H1 (cell line): ENCODE measurements around the gene SMIM10. TPM values are rescaled to one million over a fixed set of nuclear protein-coding genes. Genes with fewer than 3 reads are reported as not detected.

Source experiments
- CTCF ChIA-PET: fragments of 300-600 bp; sonication (Branson Sonifier 250); formaldehyde crosslinking; loops from one replicate; lab custom pipeline; 2021; ENCODE audit not compliant: partially characterized antibody; lab: Charles Lee
- POLR2A ChIA-PET: fragments of 300-600 bp; sonication (Branson Sonifier 250); formaldehyde crosslinking; loops from one replicate; lab custom pipeline; 2021; ENCODE audit warnings: inconsistent platforms; ENCODE audit not compliant: partially characterized antibody; lab: Charles Lee
- DNase-seq, 2 experiments: peaks; one replicate each; pipeline versions ENCODE4 v3.0.0 to v3.0.0-alpha.2; 2010 to 2022; ENCODE audit warnings: low spot score in 2 of 2, low read depth in 1 of 2, mixed read lengths in 1 of 2
- FAIRE-seq: peaks from 2 replicates; lab custom pipeline; 2011; peaks lifted over from hg19 to GRCh38; lab: Jason Lieb, UNC
- H2AFZ ChIP-seq: 2 replicates; pipeline ENCODE4 v1.8.1; 2012; ENCODE audit warnings: low read length, inconsistent platforms
- H2AK5ac ChIP-seq: 2 replicates; pipeline ENCODE4 v1.6.1; 2013; ENCODE audit warnings: low read depth, low read length
- H2BK120ac ChIP-seq: replicated peaks from 2 replicates; pipeline ENCODE3; 2013; ENCODE audit warnings: low read depth, low read length, inconsistent platforms
- H2BK12ac ChIP-seq: 2 replicates; pipeline ENCODE4 v1.6.1; 2013; ENCODE audit warnings: low read depth, low read length
- H2BK15ac ChIP-seq: 2 replicates; pipeline ENCODE4 v1.6.1; 2013; ENCODE audit warnings: low read length
- H2BK20ac ChIP-seq: 2 replicates; pipeline ENCODE4 v1.6.1; 2013; ENCODE audit warnings: low read length
- H2BK5ac ChIP-seq: 2 replicates; pipeline ENCODE4 v1.6.1; 2013; ENCODE audit warnings: low read depth, low read length
- H3K14ac ChIP-seq: 2 replicates; pipeline ENCODE4 v1.6.1; 2013; ENCODE audit warnings: inconsistent platforms; ENCODE audit not compliant: insufficient read length
- H3K18ac ChIP-seq: 2 replicates; pipeline ENCODE4 v1.6.1; 2013; ENCODE audit warnings: low read length; ENCODE audit errors: extremely low read depth
- H3K23ac ChIP-seq: 2 replicates; pipeline ENCODE4 v1.6.1; 2013; ENCODE audit warnings: inconsistent platforms; ENCODE audit not compliant: insufficient read length
- H3K23me2 ChIP-seq: 2 replicates; pipeline ENCODE4 v1.6.1; 2013; ENCODE audit warnings: low read depth, low read length
- H3K27ac ChIP-seq: 2 replicates; pipeline ENCODE4 v1.6.1; 2011; ENCODE audit warnings: low read depth, low read length, inconsistent platforms
- H3K27me3 ChIP-seq, 4 experiments: replicated peaks in 1 of 4; 1 replicate in 1 of 4; 2 replicates in 3 of 4; pipeline versions ENCODE4 v1.6.1 to v1.8.1; 2011 to 2013; ENCODE audit warnings: low read length in 3 of 4, mild to moderate bottlenecking in 3 of 4, inconsistent platforms in 2 of 4, mixed read lengths in 2 of 4, moderate library complexity in 1 of 4; ENCODE audit not compliant: control insufficient read depth in 3 of 4, insufficient read depth in 3 of 4; ENCODE audit errors: extremely low read depth in 1 of 4
- H3K36me3 ChIP-seq, 4 experiments: 2 replicates each; pipeline versions ENCODE4 v1.6.1 to v1.8.1; 2011 to 2013; ENCODE audit warnings: mild to moderate bottlenecking in 4 of 4, low read length in 3 of 4, moderate library complexity in 2 of 4, control low read depth in 1 of 4, inconsistent platforms in 1 of 4; ENCODE audit not compliant: insufficient read depth in 4 of 4, control insufficient read depth in 2 of 4
- H3K4ac ChIP-seq: replicated peaks from 2 replicates; pipeline ENCODE3; 2013; ENCODE audit warnings: low read length, low read depth, mixed read lengths, inconsistent platforms; ENCODE audit not compliant: insufficient read length
- H3K4me1 ChIP-seq, 4 experiments: replicated peaks in 1 of 4; 1 replicate in 1 of 4; 2 replicates in 3 of 4; pipeline versions ENCODE4 v1.6.1 to v1.8.1; 2011 to 2013; ENCODE audit warnings: low read length in 3 of 4, inconsistent platforms in 2 of 4, mixed read lengths in 1 of 4; ENCODE audit not compliant: insufficient read depth in 4 of 4, control insufficient read depth in 3 of 4
- H3K4me2 ChIP-seq, 2 experiments: 2 replicates each; pipeline versions ENCODE4 v1.6.1 to v1.8.1; 2011 to 2013; ENCODE audit warnings: low read depth in 2 of 2, low read length in 2 of 2, control low read depth in 1 of 2, inconsistent platforms in 1 of 2, mild to moderate bottlenecking in 1 of 2; ENCODE audit not compliant: insufficient read depth in 1 of 2
- H3K4me3 ChIP-seq, 4 experiments: fragments of 200-600, 300-600 bp in 1 of 4; sonication (generic), shearing (Covaris generic), sonication (Bioruptor Twin) in 1 of 4; 2 replicates each; pipeline versions ENCODE4 v1.5.1 to v1.8.1; 2011 to 2016; ENCODE audit warnings: low read length in 4 of 4, low read depth in 3 of 4, control low read depth in 2 of 4, inconsistent platforms in 2 of 4, mild to moderate bottlenecking in 2 of 4, mixed read lengths in 1 of 4, moderate library complexity in 1 of 4; ENCODE audit not compliant: insufficient read depth in 2 of 4; ENCODE audit errors: extremely low read depth in 1 of 4
- H3K56ac ChIP-seq: replicated peaks from 2 replicates; pipeline ENCODE3; 2013; ENCODE audit warnings: low read depth, mild to moderate bottlenecking, mixed read lengths, low read length, inconsistent platforms; ENCODE audit not compliant: insufficient read length
- H3K79me1 ChIP-seq: 2 replicates; pipeline ENCODE4 v1.6.1; 2013; ENCODE audit warnings: low read depth, low read length, control low read depth
- H3K79me2 ChIP-seq, 2 experiments: 2 replicates each; pipeline versions ENCODE4 v1.6.1 to v1.8.1; 2012 to 2013; ENCODE audit warnings: low read length in 2 of 2, mild to moderate bottlenecking in 2 of 2, inconsistent platforms in 1 of 2; ENCODE audit not compliant: insufficient read depth in 2 of 2, control insufficient read depth in 1 of 2
- H3K9ac ChIP-seq, 4 experiments: replicated peaks in 1 of 4; 1 replicate in 1 of 4; 2 replicates in 3 of 4; pipeline versions ENCODE4 v1.6.1 to v1.8.1; 2011 to 2013; ENCODE audit warnings: low read depth in 3 of 4, low read length in 3 of 4, control low read depth in 2 of 4, mild to moderate bottlenecking in 2 of 4, moderate library complexity in 2 of 4, inconsistent platforms in 1 of 4; ENCODE audit errors: extremely low read depth in 1 of 4
- H3K9me3 ChIP-seq, 2 experiments: 2 replicates each; pipeline versions ENCODE4 v1.6.1 to v1.8.1; 2012 to 2013; ENCODE audit warnings: mild to moderate bottlenecking in 2 of 2, moderate library complexity in 2 of 2, control low read depth in 1 of 2, inconsistent platforms in 1 of 2, low read depth in 1 of 2, low read length in 1 of 2, mixed read lengths in 1 of 2; ENCODE audit not compliant: insufficient read depth in 2 of 2
- H4K20me1 ChIP-seq, 2 experiments: replicated peaks in 1 of 2; 2 replicates each; pipeline versions ENCODE3 to v1.8.1; 2011 to 2013; ENCODE audit warnings: inconsistent platforms in 2 of 2, low read length in 2 of 2, mild to moderate bottlenecking in 1 of 2; ENCODE audit not compliant: insufficient read depth in 2 of 2, control insufficient read depth in 1 of 2
- H4K5ac ChIP-seq: 2 replicates; pipeline ENCODE4 v1.6.1; 2013; ENCODE audit warnings: low read length, low read depth, mixed read lengths, inconsistent platforms; ENCODE audit not compliant: insufficient read length
- H4K8ac ChIP-seq: 2 replicates; pipeline ENCODE4 v1.8.0; 2013; ENCODE audit warnings: mild to moderate bottlenecking, moderate library complexity, low read length, inconsistent platforms; ENCODE audit not compliant: insufficient read depth; ENCODE audit errors: extremely low read depth
- H4K91ac ChIP-seq: replicated peaks from 2 replicates; pipeline ENCODE3; 2013; ENCODE audit warnings: low read length, mixed read lengths, inconsistent platforms; ENCODE audit not compliant: insufficient read length
- ASH2L ChIP-seq: fragments of 200-600, 300-600 bp; sonication (generic); IDR thresholded peaks from one replicate; pipeline ENCODE4 v1.7.1; 2017; ENCODE audit warnings: low read length
- BCL11A ChIP-seq, 2 experiments: IDR thresholded peaks; one replicate each; pipeline ENCODE4 v1.6.1; 2011; ENCODE audit warnings: low read depth in 2 of 2, low read length in 2 of 2, mild to moderate bottlenecking in 2 of 2
- BRCA1 ChIP-seq: IDR thresholded peaks from 2 replicates; pipeline ENCODE4 v1.6.1; 2012; ENCODE audit warnings: low read depth, low read length, improper control_type of control experiment
- CBX8 ChIP-seq: fragments of 300-800, 300-1000 bp; sonication (generic); IDR thresholded peaks from 2 replicates; pipeline ENCODE4 v1.7.1; 2016; ENCODE audit warnings: low read depth, low read length, borderline replicate concordance
- CHD1 ChIP-seq: IDR thresholded peaks from 2 replicates; pipeline ENCODE4 v1.6.1; 2012; ENCODE audit warnings: low read depth, low read length, improper control_type of control experiment
- FOSL1 ChIP-seq: IDR thresholded peaks from 2 replicates; pipeline ENCODE4 v1.6.1; 2011; ENCODE audit warnings: mild to moderate bottlenecking, low read depth, low read length, moderate library complexity; ENCODE audit not compliant: insufficient read depth
- NRF1 ChIP-seq: IDR thresholded peaks from 2 replicates; pipeline ENCODE4 v1.6.1; 2011; ENCODE audit warnings: mild to moderate bottlenecking, low read depth, low read length, improper control_type of control experiment
- RBBP5 ChIP-seq: IDR thresholded peaks from 2 replicates; pipeline ENCODE4 v1.7.1; 2012; ENCODE audit warnings: low read depth, mild to moderate bottlenecking, inconsistent platforms, low read length, moderate library complexity, borderline replicate concordance
- TAF7 ChIP-seq: optimal IDR thresholded peaks from 2 replicates; pipeline ENCODE3; 2011; ENCODE audit warnings: low read depth, mild to moderate bottlenecking, inconsistent platforms, low read length, moderate library complexity, borderline replicate concordance
- TCF12 ChIP-seq: IDR thresholded peaks from 2 replicates; pipeline ENCODE4 v1.6.1; 2011; ENCODE audit warnings: low read depth, mild to moderate bottlenecking, low read length
- USF2 ChIP-seq: IDR thresholded peaks from 2 replicates; pipeline ENCODE4 v1.6.1; 2011; ENCODE audit warnings: low read length, improper control_type of control experiment
- YY1 ChIP-seq: IDR thresholded peaks from 2 replicates; pipeline ENCODE4 v1.6.1; 2011; ENCODE audit warnings: low read depth, mild to moderate bottlenecking, low read length
- WGBS, 2 experiments: shearing (Covaris generic) in 1 of 2; methylation state at CpG; one replicate each; pipeline versions ENCODE4 v1.1.6 to v1.1.7; 2013 to 2015; ENCODE audit warnings: low lambda C conversion rate in 2 of 2, mixed read lengths in 2 of 2, inconsistent platforms in 1 of 2, low coverage in 1 of 2, missing lambda C conversion rate in 1 of 2; ENCODE audit not compliant: insufficient replicate concordance in 2 of 2, insufficient coverage in 1 of 2, insufficient read length in 1 of 2; ENCODE audit errors: extremely low coverage in 1 of 2, missing lambda C conversion rate in 1 of 2; 5-methylcytosine and 5-hydroxymethylcytosine counted together
- polyA plus RNA-seq, 7 experiments: library from polyadenylated mRNA; depleted of rRNA in 3 of 7; stranded (reverse) in 5 of 7; unstranded in 2 of 7; fragments of >200 nt in 5 of 7; fragments of 200-250 nt in 2 of 7; gene quantifications; 1 replicate in 5 of 7; 2 replicates in 1 of 7; 4 replicates in 1 of 7; pipeline versions ENCODE4 v1.2.1 to v1.2.3, GENCODE V29; 2011 to 2013; ENCODE audit warnings: missing spikeins in 2 of 7, mixed read lengths in 2 of 7
- total RNA-seq: library from RNA; stranded (reverse); fragmentation: NEBNext Ultra II Directional; extraction: Animal tissue kit (Norgen Biotek cat#: 25700); gene quantifications from 2 replicates; pipeline ENCODE4 v1.2.1, GENCODE V29; 2021

SMIM10 gene
- total and polyA plus RNA-seq, 2 of the 8 experiments (the other 6 are each of a cell fraction or from before 2014, with no cell fraction given) = 2.3 to 2.8 TPM

GRCh38 chrX:134998246-134998645, 7.5 kb downstream of the SMIM10 start:
- WGBS, 2 experiments = 86% methylated on average over 4 of the region's 4 CpGs; no CpG with 5 or more reads in 1 of the 2 experiments
- CTCF ChIA-PET = interaction anchor here (1.0 to 4.2 kb wide), 5 partner anchors 9 to 33 kb away, joined by 3 to 17 read pairs (median 6); no protein-coding TSS in a partner anchor
- no peaks in the 10 kb centered on the region for H4K20me1 ChIP-seq
- TF ChIP-seq CHD1 (no peak), TAF7 (no peak), CBX8 (no peak), BRCA1 (no peak), FOSL1 (no peak), USF2 (no peak), TCF12 (no peak), NRF1 (no peak), RBBP5 (no peak), BCL11A (IDR thresholded peaks at IDR 0.05; ENCODE audit: low read depth in 2 of 2, low read length in 2 of 2) (no peak), ASH2L (no peak), YY1 (no peak)

More at GRCh38 chrX:134998246-134998645, 7.5 kb downstream of the SMIM10 start:
- POLR2A ChIA-PET = no interaction called here
- Histone ChIP-seq H3K4me2 (no peak overlapping the region), H3K27me3 (no peaks in the 10 kb centered on the region), H2AK5ac (no peak overlapping the region), H4K91ac (no peak overlapping the region), H2BK12ac (no peak overlapping the region), H3K56ac (no peak overlapping the region), H3K79me2 (no peaks in the 10 kb centered on the region), H3K4me3 (no peak overlapping the region), H2AFZ (no peak overlapping the region), H3K23me2 (no peaks in the 10 kb centered on the region), H3K27ac (no peak overlapping the region), H2BK5ac (no peak overlapping the region), H2BK20ac (no peak overlapping the region), H2BK15ac (no peak overlapping the region), H3K9me3 (no peaks in the 10 kb centered on the region), H2BK120ac (no peak overlapping the region), H4K8ac (no peak overlapping the region), H3K79me1 (no peaks in the 10 kb centered on the region), H3K18ac (no peak overlapping the region), H3K14ac (no peak overlapping the region), H3K23ac (no peak overlapping the region), H4K5ac (no peak overlapping the region), H3K4me1 (0 out of 7 replicates have a peak, but pooled peaks cover 0 to 3% (median 0%) of the 10 kb centered on the region in 4 experiments), H3K9ac (no peak overlapping the region), H3K4ac (no peak overlapping the region), H3K36me3 (no peaks in the 10 kb centered on the region)
- DNase-seq (no peak), FAIRE-seq (no peak)
